H1 (cell line): ENCODE measurements around the gene CHSY1. TPM values are rescaled to one million over a fixed set of nuclear protein-coding genes. Genes with fewer than 3 reads are reported as not detected.

Experiments used
- CTCF ChIA-PET: fragments of 300-600 bp; sonication (Branson Sonifier 250); formaldehyde crosslinking; loops from one replicate; lab custom pipeline; 2021; ENCODE audit not compliant: partially characterized antibody; lab: Charles Lee
- POLR2A ChIA-PET: fragments of 300-600 bp; sonication (Branson Sonifier 250); formaldehyde crosslinking; loops from one replicate; lab custom pipeline; 2021; ENCODE audit warnings: inconsistent platforms; ENCODE audit not compliant: partially characterized antibody; lab: Charles Lee
- DNase-seq, 2 experiments: peaks; one replicate each; pipeline versions ENCODE4 v3.0.0 to v3.0.0-alpha.2; 2010 to 2022; ENCODE audit warnings: low spot score in 2 of 2, low read depth in 1 of 2, mixed read lengths in 1 of 2
- FAIRE-seq: peaks from 2 replicates; lab custom pipeline; 2011; peaks lifted over from hg19 to GRCh38; lab: Jason Lieb, UNC
- H2AFZ ChIP-seq: 2 replicates; pipeline ENCODE4 v1.8.1; 2012; ENCODE audit warnings: low read length, inconsistent platforms
- H2AK5ac ChIP-seq: 2 replicates; pipeline ENCODE4 v1.6.1; 2013; ENCODE audit warnings: low read depth, low read length
- H2BK120ac ChIP-seq: replicated peaks from 2 replicates; pipeline ENCODE3; 2013; ENCODE audit warnings: low read depth, low read length, inconsistent platforms
- H2BK12ac ChIP-seq: 2 replicates; pipeline ENCODE4 v1.6.1; 2013; ENCODE audit warnings: low read depth, low read length
- H2BK15ac ChIP-seq: 2 replicates; pipeline ENCODE4 v1.6.1; 2013; ENCODE audit warnings: low read length
- H2BK20ac ChIP-seq: 2 replicates; pipeline ENCODE4 v1.6.1; 2013; ENCODE audit warnings: low read length
- H2BK5ac ChIP-seq: 2 replicates; pipeline ENCODE4 v1.6.1; 2013; ENCODE audit warnings: low read depth, low read length
- H3K14ac ChIP-seq: 2 replicates; pipeline ENCODE4 v1.6.1; 2013; ENCODE audit warnings: inconsistent platforms; ENCODE audit not compliant: insufficient read length
- H3K18ac ChIP-seq: 2 replicates; pipeline ENCODE4 v1.6.1; 2013; ENCODE audit warnings: low read length; ENCODE audit errors: extremely low read depth
- H3K23ac ChIP-seq: 2 replicates; pipeline ENCODE4 v1.6.1; 2013; ENCODE audit warnings: inconsistent platforms; ENCODE audit not compliant: insufficient read length
- H3K23me2 ChIP-seq: 2 replicates; pipeline ENCODE4 v1.6.1; 2013; ENCODE audit warnings: low read depth, low read length
- H3K27ac ChIP-seq: 2 replicates; pipeline ENCODE4 v1.6.1; 2011; ENCODE audit warnings: low read depth, low read length, inconsistent platforms
- H3K27me3 ChIP-seq, 4 experiments: replicated peaks in 1 of 4; 1 replicate in 1 of 4; 2 replicates in 3 of 4; pipeline versions ENCODE4 v1.6.1 to v1.8.1; 2011 to 2013; ENCODE audit warnings: low read length in 3 of 4, mild to moderate bottlenecking in 3 of 4, inconsistent platforms in 2 of 4, mixed read lengths in 2 of 4, moderate library complexity in 1 of 4; ENCODE audit not compliant: control insufficient read depth in 3 of 4, insufficient read depth in 3 of 4; ENCODE audit errors: extremely low read depth in 1 of 4
- H3K36me3 ChIP-seq, 4 experiments: 2 replicates each; pipeline versions ENCODE4 v1.6.1 to v1.8.1; 2011 to 2013; ENCODE audit warnings: mild to moderate bottlenecking in 4 of 4, low read length in 3 of 4, moderate library complexity in 2 of 4, control low read depth in 1 of 4, inconsistent platforms in 1 of 4; ENCODE audit not compliant: insufficient read depth in 4 of 4, control insufficient read depth in 2 of 4
- H3K4ac ChIP-seq: replicated peaks from 2 replicates; pipeline ENCODE3; 2013; ENCODE audit warnings: low read length, low read depth, mixed read lengths, inconsistent platforms; ENCODE audit not compliant: insufficient read length
- H3K4me1 ChIP-seq, 4 experiments: replicated peaks in 1 of 4; 1 replicate in 1 of 4; 2 replicates in 3 of 4; pipeline versions ENCODE4 v1.6.1 to v1.8.1; 2011 to 2013; ENCODE audit warnings: low read length in 3 of 4, inconsistent platforms in 2 of 4, mixed read lengths in 1 of 4; ENCODE audit not compliant: insufficient read depth in 4 of 4, control insufficient read depth in 3 of 4
- H3K4me2 ChIP-seq, 2 experiments: 2 replicates each; pipeline versions ENCODE4 v1.6.1 to v1.8.1; 2011 to 2013; ENCODE audit warnings: low read depth in 2 of 2, low read length in 2 of 2, control low read depth in 1 of 2, inconsistent platforms in 1 of 2, mild to moderate bottlenecking in 1 of 2; ENCODE audit not compliant: insufficient read depth in 1 of 2
- H3K4me3 ChIP-seq, 4 experiments: fragments of 200-600, 300-600 bp in 1 of 4; sonication (generic), shearing (Covaris generic), sonication (Bioruptor Twin) in 1 of 4; 2 replicates each; pipeline versions ENCODE4 v1.5.1 to v1.8.1; 2011 to 2016; ENCODE audit warnings: low read length in 4 of 4, low read depth in 3 of 4, control low read depth in 2 of 4, inconsistent platforms in 2 of 4, mild to moderate bottlenecking in 2 of 4, mixed read lengths in 1 of 4, moderate library complexity in 1 of 4; ENCODE audit not compliant: insufficient read depth in 2 of 4; ENCODE audit errors: extremely low read depth in 1 of 4
- H3K56ac ChIP-seq: replicated peaks from 2 replicates; pipeline ENCODE3; 2013; ENCODE audit warnings: low read depth, mild to moderate bottlenecking, mixed read lengths, low read length, inconsistent platforms; ENCODE audit not compliant: insufficient read length
- H3K79me1 ChIP-seq: 2 replicates; pipeline ENCODE4 v1.6.1; 2013; ENCODE audit warnings: low read depth, low read length, control low read depth
- H3K79me2 ChIP-seq, 2 experiments: 2 replicates each; pipeline versions ENCODE4 v1.6.1 to v1.8.1; 2012 to 2013; ENCODE audit warnings: low read length in 2 of 2, mild to moderate bottlenecking in 2 of 2, inconsistent platforms in 1 of 2; ENCODE audit not compliant: insufficient read depth in 2 of 2, control insufficient read depth in 1 of 2
- H3K9ac ChIP-seq, 4 experiments: replicated peaks in 1 of 4; 1 replicate in 1 of 4; 2 replicates in 3 of 4; pipeline versions ENCODE4 v1.6.1 to v1.8.1; 2011 to 2013; ENCODE audit warnings: low read depth in 3 of 4, low read length in 3 of 4, control low read depth in 2 of 4, mild to moderate bottlenecking in 2 of 4, moderate library complexity in 2 of 4, inconsistent platforms in 1 of 4; ENCODE audit errors: extremely low read depth in 1 of 4
- H3K9me3 ChIP-seq, 2 experiments: 2 replicates each; pipeline versions ENCODE4 v1.6.1 to v1.8.1; 2012 to 2013; ENCODE audit warnings: mild to moderate bottlenecking in 2 of 2, moderate library complexity in 2 of 2, control low read depth in 1 of 2, inconsistent platforms in 1 of 2, low read depth in 1 of 2, low read length in 1 of 2, mixed read lengths in 1 of 2; ENCODE audit not compliant: insufficient read depth in 2 of 2
- H4K20me1 ChIP-seq, 2 experiments: replicated peaks in 1 of 2; 2 replicates each; pipeline versions ENCODE3 to v1.8.1; 2011 to 2013; ENCODE audit warnings: inconsistent platforms in 2 of 2, low read length in 2 of 2, mild to moderate bottlenecking in 1 of 2; ENCODE audit not compliant: insufficient read depth in 2 of 2, control insufficient read depth in 1 of 2
- H4K5ac ChIP-seq: 2 replicates; pipeline ENCODE4 v1.6.1; 2013; ENCODE audit warnings: low read length, low read depth, mixed read lengths, inconsistent platforms; ENCODE audit not compliant: insufficient read length
- H4K8ac ChIP-seq: 2 replicates; pipeline ENCODE4 v1.8.0; 2013; ENCODE audit warnings: mild to moderate bottlenecking, moderate library complexity, low read length, inconsistent platforms; ENCODE audit not compliant: insufficient read depth; ENCODE audit errors: extremely low read depth
- H4K91ac ChIP-seq: replicated peaks from 2 replicates; pipeline ENCODE3; 2013; ENCODE audit warnings: low read length, mixed read lengths, inconsistent platforms; ENCODE audit not compliant: insufficient read length
- KDM5A ChIP-seq: fragments of 200-600 bp; IDR thresholded peaks from 2 replicates; pipeline ENCODE4 v1.7.1; 2012; ENCODE audit warnings: mild to moderate bottlenecking, low read length, inconsistent platforms, mixed read lengths
- WGBS, 2 experiments: shearing (Covaris generic) in 1 of 2; methylation state at CpG; one replicate each; pipeline versions ENCODE4 v1.1.6 to v1.1.7; 2013 to 2015; ENCODE audit warnings: low lambda C conversion rate in 2 of 2, mixed read lengths in 2 of 2, inconsistent platforms in 1 of 2, low coverage in 1 of 2, missing lambda C conversion rate in 1 of 2; ENCODE audit not compliant: insufficient replicate concordance in 2 of 2, insufficient coverage in 1 of 2, insufficient read length in 1 of 2; ENCODE audit errors: extremely low coverage in 1 of 2, missing lambda C conversion rate in 1 of 2; 5-methylcytosine and 5-hydroxymethylcytosine counted together
- polyA plus RNA-seq, 7 experiments: library from polyadenylated mRNA; depleted of rRNA in 3 of 7; stranded (reverse) in 5 of 7; unstranded in 2 of 7; fragments of >200 nt in 5 of 7; fragments of 200-250 nt in 2 of 7; gene quantifications; 1 replicate in 5 of 7; 2 replicates in 1 of 7; 4 replicates in 1 of 7; pipeline versions ENCODE4 v1.2.1 to v1.2.3, GENCODE V29; 2011 to 2013; ENCODE audit warnings: missing spikeins in 2 of 7, mixed read lengths in 2 of 7
- total RNA-seq: library from RNA; stranded (reverse); fragmentation: NEBNext Ultra II Directional; extraction: Animal tissue kit (Norgen Biotek cat#: 25700); gene quantifications from 2 replicates; pipeline ENCODE4 v1.2.1, GENCODE V29; 2021

The CHSY1 gene
- total and polyA plus RNA-seq, 2 of the 8 experiments (the other 6 are each of a cell fraction or from before 2014, with no cell fraction given) = 24.9 to 60.7 TPM

GRCh38 chr15:101182215-101182614, 69.6 kb downstream of the CHSY1 start:
- ChIA-PET CTCF (interaction anchor here (1.2 to 3.0 kb wide), 5 partner anchors 8 to 166 kb away, joined by 4 to 8 read pairs (median 5); no protein-coding TSS in a partner anchor), POLR2A (interaction anchor here (1.6 kb wide), 1 partner anchor 10 kb away, joined by 3 read pairs; no protein-coding TSS in a partner anchor)
- FAIRE-seq = no peak
- Histone ChIP-seq H2BK20ac (no peak overlapping the region), H4K5ac (no peak overlapping the region), H2BK120ac (no peak overlapping the region), H3K4me1 (peaks cover 0 to 9% (median 6%) of the 10 kb centered on the region in 4 experiments; a peak in 5 of 7 replicates), H3K27ac (no peak overlapping the region), H3K4ac (no peak overlapping the region), H3K79me1 (peaks cover 16% of the 10 kb centered on the region), H3K9ac (no peak overlapping the region), H4K20me1 (peaks cover 7 to 9% of the 10 kb centered on the region in 2 experiments), H3K4me3 (no peak overlapping the region), H3K79me2 (peaks cover 0 to 85% of the 10 kb centered on the region in 2 experiments; a peak in 3 of 4 replicates), H2BK5ac (no peak overlapping the region), H3K23me2 (no peaks in the 10 kb centered on the region), H3K4me2 (no peak overlapping the region), H4K91ac (no peak overlapping the region), H3K36me3 (peaks cover 0 to 13% (median 8%) of the 10 kb centered on the region in 4 experiments; a peak in 4 of 8 replicates), H3K14ac (no peak overlapping the region), H2BK15ac (no peak overlapping the region), H4K8ac (no peak overlapping the region), H2BK12ac (no peak overlapping the region), H2AFZ (no peak overlapping the region), H3K27me3 (no peaks in the 10 kb centered on the region), H3K9me3 (no peaks in the 10 kb centered on the region), H3K56ac (no peak overlapping the region), H2AK5ac (no peak overlapping the region), H3K18ac (no peak overlapping the region), H3K23ac (no peak overlapping the region)
- no peak for DNase-seq
- no peak for TF ChIP-seq KDM5A
- WGBS, 2 experiments = 74% methylated on average over 4 of the region's 4 CpGs; no CpG with 5 or more reads in 1 of the 2 experiments
